Measurements from ENCODE around the gene C3orf80. TPM values are rescaled to one million over a fixed set of nuclear protein-coding genes. Genes with fewer than 3 reads are reported as not detected.
"Not testable (repeated sequence)": the region's sequence is repeated elsewhere in the genome, so short reads cannot be mapped to it uniquely, and the experiment has no call there.

Gene C3orf80
- 0.10 TPM for total RNA-seq

- DNase-seq (ENCODE audit: low spot score) (peak; percentile 60), ATAC-seq (peak; percentile 91)
Observed at GRCh38 chr3:160225176-160226025, at the start of gene C3orf80. Gene C3orf80 (plus strand): TSS chr3:160225422. CDS start chr3:160225636, 214 bp downstream.

GRCh38 chr3:160176923-160177322 lies 48.3 kb upstream of the C3orf80 start:
- no peak for DNase-seq (ENCODE audit: low spot score)
- ATAC-seq: no peak

GRCh38 chr3:160178661-160179060 lies 46.6 kb upstream of the C3orf80 start:
- not testable (repeated sequence) for ATAC-seq; DNase-seq (ENCODE audit: low spot score)

GRCh38 chr3:160179403-160179802 lies 45.8 kb upstream of the C3orf80 start:
- not testable (repeated sequence) for ATAC-seq

GRCh38 chr3:160179906-160180305 lies 45.3 kb upstream of the C3orf80 start:
- ATAC-seq (no peak), DNase-seq (ENCODE audit: low spot score) (no peak)

More at GRCh38 chr3:160179403-160179802, 45.8 kb upstream of the C3orf80 start:
- not testable (repeated sequence) for DNase-seq (ENCODE audit: low spot score)

GRCh38 chr3:160180581-160181216 lies 44.5 kb upstream of the C3orf80 start:
- ATAC-seq: no peak
- no peak for DNase-seq (ENCODE audit: low spot score)

GRCh38 chr3:160183345-160184076 lies 41.7 kb upstream of the C3orf80 start:
- no peak for ATAC-seq
- no peak for DNase-seq (ENCODE audit: low spot score)

GRCh38 chr3:160184655-160185054 lies 40.6 kb upstream of the C3orf80 start:
- ATAC-seq: no peak
- DNase-seq (ENCODE audit: low spot score): no peak

GRCh38 chr3:160185751-160186150 lies 39.5 kb upstream of the C3orf80 start:
- DNase-seq (ENCODE audit: low spot score) (no peak), ATAC-seq (no peak)

GRCh38 chr3:160187288-160187687 lies 37.9 kb upstream of the C3orf80 start:
- DNase-seq (ENCODE audit: low spot score): no peak
- ATAC-seq: no peak

GRCh38 chr3:160192310-160193029 lies 32.8 kb upstream of the C3orf80 start:
- DNase-seq (ENCODE audit: low spot score): no peak
- no peak for ATAC-seq

GRCh38 chr3:160193644-160194192 lies 31.5 kb upstream of the C3orf80 start:
- DNase-seq (ENCODE audit: low spot score) (no peak), ATAC-seq (no peak)

- ATAC-seq (no peak), DNase-seq (ENCODE audit: low spot score) (no peak)
Observed at GRCh38 chr3:160194438-160194837, 30.8 kb upstream of the C3orf80 start.

GRCh38 chr3:160195106-160195505 lies 30.1 kb upstream of the C3orf80 start:
- no peak for DNase-seq (ENCODE audit: low spot score)
- no peak for ATAC-seq

GRCh38 chr3:160196511-160197104 lies 28.6 kb upstream of the C3orf80 start:
- DNase-seq (ENCODE audit: low spot score) (no peak), ATAC-seq (no peak)

- DNase-seq (ENCODE audit: low spot score) (no peak), ATAC-seq (no peak)
Observed at GRCh38 chr3:160199108-160199507, 26.1 kb upstream of the C3orf80 start.

- no peak for DNase-seq (ENCODE audit: low spot score)
- no peak for ATAC-seq
Observed at GRCh38 chr3:160200353-160200752, 24.9 kb upstream of the C3orf80 start.

GRCh38 chr3:160204396-160205011 lies 20.7 kb upstream of the C3orf80 start:
- DNase-seq (ENCODE audit: low spot score); ATAC-seq: not testable (repeated sequence)

- no peak for ATAC-seq
- DNase-seq (ENCODE audit: low spot score): no peak
Observed at GRCh38 chr3:160205606-160206005, 19.6 kb upstream of the C3orf80 start.

- ATAC-seq: no peak
- no peak for DNase-seq (ENCODE audit: low spot score)
Observed at GRCh38 chr3:160210341-160210740, 14.9 kb upstream of the C3orf80 start.
